Suppressor macrophage (primary cell): Measurements from ENCODE around the gene MYRIP.
A peak's percentile ranks its signal among the peaks of the same experiment; 100 is the strongest.

Experiments
- DNase-seq, 4 experiments: peaks; one replicate each; pipeline ENCODE4 v3.0.0-alpha.2; 2020 to 2022

Gene MYRIP

GRCh38 chr3:40192628-40193027, 383.2 kb downstream of the MYRIP start:
- no peak for DNase-seq

DNA sequence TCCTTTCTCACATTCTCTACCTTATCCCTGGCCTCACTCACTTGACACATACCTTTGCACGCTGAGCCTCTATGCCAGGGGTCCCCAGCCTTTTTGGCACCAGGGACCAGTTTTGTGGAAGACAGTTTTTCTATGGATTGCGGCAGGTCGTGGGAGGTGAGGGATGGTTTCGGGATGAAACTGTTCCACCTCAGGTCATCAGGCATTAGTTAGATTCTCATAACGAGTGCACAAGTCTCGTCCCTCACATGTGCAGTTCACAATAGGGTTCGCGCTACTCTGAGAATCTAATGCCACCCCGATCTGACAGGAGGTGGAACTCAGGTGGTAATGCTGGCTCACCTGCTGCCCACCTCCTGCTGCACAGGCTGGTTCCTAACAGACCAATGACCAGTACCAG, 387.6 kb downstream of the MYRIP start:
- DNase-seq, result no peak

- DNase-seq, result no peak
Measured at GRCh38 chr3:40200692-40201316, 391.4 kb downstream of the MYRIP start.

GRCh38 chr3:40201770-40202169, 392.4 kb downstream of the MYRIP start:
- DNase-seq, result no peak

DNA sequence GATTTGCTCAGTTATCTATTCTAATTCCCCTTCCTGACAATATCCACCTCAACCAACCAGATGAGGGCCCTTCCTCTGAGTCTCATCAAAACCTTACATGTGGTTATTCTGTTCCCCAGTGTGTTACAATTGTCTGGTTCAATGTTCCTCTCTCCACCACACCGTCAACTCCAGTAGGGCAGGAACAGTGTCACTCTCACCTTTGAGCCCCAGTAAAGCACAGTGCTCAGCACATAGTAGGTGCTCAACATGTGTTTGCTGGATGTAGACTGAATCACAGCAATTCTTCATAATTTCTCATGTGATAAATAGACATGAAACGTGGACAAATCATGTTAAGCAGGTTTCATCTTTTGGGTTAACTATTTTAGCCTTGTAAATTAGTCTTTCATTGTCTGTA, 397.1 kb downstream of the MYRIP start:
- DNase-seq, result no peak

- no peak for DNase-seq
Measured at GRCh38 chr3:40207796-40208195, 398.4 kb downstream of the MYRIP start.

- no peak for DNase-seq
Measured at GRCh38 chr3:40208251-40208650, 398.8 kb downstream of the MYRIP start.

DNA sequence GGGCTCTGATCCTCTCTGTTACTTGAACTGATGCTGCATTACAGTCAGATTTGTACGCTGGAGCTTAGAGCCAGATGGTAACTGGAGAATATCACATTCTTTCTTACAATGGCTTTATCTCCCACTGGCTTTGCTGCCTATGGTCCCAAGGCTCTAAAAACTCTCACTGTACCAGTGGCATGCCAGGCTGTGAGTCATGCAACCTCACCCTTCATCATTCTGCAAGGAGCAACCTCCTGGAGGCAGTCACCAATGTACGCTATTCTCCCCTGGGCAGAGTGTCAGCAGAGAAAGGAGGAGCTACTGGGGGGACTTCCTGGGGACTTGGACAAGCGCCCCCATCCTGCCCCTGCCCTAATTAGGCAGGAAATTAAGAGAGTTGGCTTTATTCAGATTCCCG, 402.2 kb downstream of the MYRIP start:
- no peak for DNase-seq

- no peak for DNase-seq
Measured at GRCh38 chr3:40213556-40213955, 404.1 kb downstream of the MYRIP start.

- DNase-seq, result no peak
Measured at GRCh38 chr3:40215015-40215414, 405.6 kb downstream of the MYRIP start.

DNA sequence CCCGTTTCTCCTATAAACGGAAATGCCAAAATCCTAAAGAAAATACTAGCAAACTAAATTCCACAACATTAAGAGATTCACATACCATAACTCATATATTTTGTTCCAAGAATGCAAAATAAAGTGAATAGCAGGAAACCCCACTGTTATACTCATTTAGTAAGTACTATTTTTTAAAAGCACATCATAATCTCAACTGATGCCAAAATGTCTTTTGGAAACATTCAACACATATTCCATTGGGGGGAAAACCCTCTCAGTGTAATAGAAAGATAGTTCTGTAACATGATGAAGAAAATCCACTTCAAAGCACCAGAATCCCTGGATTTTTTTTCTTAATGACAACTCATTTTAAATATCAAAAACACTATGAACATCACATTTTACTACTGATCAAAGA, 407.1 kb downstream of the MYRIP start:
- no peak for DNase-seq

GRCh38 chr3:40223856-40224255, 414.4 kb downstream of the MYRIP start:
- no peak for DNase-seq

GRCh38 chr3:40224796-40225515, 415.5 kb downstream of the MYRIP start:
- no peak for DNase-seq

DNA sequence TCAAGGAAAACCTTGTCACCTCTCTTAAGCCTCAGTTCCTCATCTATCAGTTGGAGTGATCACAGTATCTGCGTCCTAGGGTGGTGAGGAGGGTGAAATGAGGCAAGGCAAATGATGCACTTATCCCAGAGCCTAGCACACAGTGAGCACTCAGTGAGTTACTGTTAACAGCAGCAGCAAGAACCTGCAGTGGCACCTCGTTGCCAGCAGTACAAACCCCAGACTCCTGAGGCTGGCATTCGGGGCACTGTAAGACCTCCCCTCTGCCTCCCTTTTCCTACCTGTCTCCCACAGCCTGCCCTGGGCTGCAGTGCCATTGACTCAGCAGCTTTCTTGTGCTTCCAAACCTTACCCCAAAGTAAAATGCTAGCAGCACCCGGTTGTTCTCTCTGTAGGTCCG, 417.2 kb downstream of the MYRIP start:
- no peak for DNase-seq

DNA sequence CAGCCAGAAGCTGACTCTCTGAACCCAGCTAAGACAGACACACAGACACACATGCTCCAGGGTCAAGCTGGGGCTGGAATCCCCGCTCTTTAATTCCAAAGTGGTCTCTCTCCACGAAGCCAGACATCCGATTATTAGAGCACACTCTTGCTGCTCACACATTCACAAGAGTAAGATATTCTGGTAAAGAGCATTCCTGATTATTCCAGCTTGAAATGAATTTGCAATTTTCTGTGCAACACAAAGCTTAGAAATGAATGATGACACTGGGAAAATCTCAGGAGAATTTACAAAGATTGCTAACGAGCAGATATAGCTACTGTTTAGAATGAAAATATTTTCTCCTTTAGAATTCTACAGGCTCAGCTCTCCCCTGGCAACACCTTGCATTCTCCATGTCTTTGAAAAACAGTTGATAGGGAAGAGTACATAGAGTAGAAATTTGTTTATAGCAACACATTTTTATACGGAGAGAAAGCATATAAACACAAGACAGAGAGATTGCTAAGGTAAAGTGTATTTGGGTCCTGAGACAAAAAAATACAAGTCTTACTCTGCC, 419.5 kb downstream of the MYRIP start:
- DNase-seq, result no peak

GRCh38 chr3:40229386-40229785, 420.0 kb downstream of the MYRIP start:
- DNase-seq, result peak; percentile 55 to 77 (median 72)

GRCh38 chr3:40229963-40230362, 420.6 kb downstream of the MYRIP start:
- DNase-seq, result peak; percentile 8 to 38 (median 22)

DNA sequence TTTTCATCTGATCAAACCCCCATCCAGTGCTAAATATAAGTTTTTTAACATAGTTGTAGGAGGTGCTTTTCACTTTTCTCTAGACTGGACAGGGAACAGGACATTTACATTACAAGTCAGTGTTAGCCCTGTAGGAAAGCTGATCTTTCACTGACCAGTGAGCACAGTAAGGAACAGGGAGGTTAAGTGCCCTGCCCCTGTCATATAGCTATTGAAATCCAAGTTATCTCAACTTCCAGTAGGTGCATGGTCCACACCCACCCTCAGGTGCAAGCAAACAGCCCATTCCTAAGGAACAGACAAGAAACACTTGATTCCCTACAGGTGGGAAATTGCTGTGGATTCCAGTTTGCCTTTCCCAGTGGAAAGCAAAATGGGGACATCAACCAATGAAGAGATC, 421.0 kb downstream of the MYRIP start:
- DNase-seq, result no peak

DNA sequence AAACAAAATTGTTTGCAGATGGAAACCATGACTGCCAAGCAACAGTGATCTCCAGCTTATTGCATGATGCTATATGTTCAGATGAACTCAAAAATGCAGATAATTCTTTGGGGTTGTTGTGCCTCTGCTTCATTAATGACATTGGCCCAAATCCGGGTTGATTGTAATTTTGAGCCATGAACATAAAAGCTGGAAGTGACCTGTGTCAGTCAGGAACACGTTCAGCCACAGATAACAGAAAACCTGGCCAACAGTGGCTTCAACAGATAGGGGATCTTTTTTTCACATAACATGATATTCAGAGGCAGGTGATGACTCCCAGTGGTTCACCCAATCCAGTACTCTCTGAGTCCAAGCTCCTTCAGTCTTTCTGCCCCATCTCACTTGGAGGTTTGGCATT, 423.2 kb downstream of the MYRIP start:
- no peak for DNase-seq

- no peak for DNase-seq
Measured at GRCh38 chr3:40237159-40237558, 427.8 kb downstream of the MYRIP start.

- no peak for DNase-seq
Measured at GRCh38 chr3:40237889-40238571, 428.6 kb downstream of the MYRIP start.

DNA sequence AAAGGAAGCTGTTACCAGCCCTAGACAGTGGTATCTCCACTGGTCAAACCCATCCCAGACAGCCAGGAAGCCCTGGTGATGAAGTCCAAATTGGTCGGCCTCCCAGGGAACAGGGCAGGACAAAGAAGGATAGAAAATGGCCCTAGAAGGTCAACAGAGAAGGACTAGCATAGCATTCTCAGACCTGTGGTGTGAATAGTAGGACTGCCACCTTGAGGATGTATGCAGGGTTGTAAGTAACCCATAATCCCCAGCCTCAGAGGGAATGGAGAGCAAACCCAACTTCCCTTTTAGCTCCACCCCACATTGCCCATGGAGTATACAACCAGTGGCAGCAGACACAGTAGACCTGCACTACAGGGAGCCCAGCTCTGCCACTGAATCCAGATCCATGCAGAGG, 431.5 kb downstream of the MYRIP start:
- peak in 1 of 4 experiments; percentile 3 for DNase-seq

DNA sequence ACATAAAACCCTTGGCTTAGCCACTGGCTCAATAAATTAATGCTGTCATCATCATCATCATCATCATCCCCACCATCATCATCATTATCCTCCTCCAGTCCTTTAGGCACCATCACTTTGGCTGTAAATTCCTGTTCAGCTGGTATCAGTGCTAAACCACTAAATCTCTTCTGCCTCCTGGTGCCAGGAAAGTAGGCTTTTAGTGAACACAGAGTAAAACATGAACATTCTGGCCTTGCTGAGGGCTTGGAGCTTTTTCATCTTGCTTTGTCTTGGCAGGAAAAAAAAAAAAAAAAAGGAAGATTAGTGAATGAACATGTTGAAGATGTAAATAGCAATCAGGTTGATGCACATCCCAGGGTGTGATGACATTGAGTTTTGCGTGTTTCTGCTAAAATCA, 432.8 kb downstream of the MYRIP start:
- DNase-seq, result no peak

- no peak for DNase-seq
Measured at GRCh38 chr3:40242638-40243037, 433.2 kb downstream of the MYRIP start.
